Stimulated activated CD8-positive, alpha-beta memory T cell treated with anti-CD3 and anti-CD28 coated beads, Interleukin-15, amount 100 ng/mL, for 24 hours (primary cell): ENCODE measurements around the gene EME1.
"Not testable (repeated sequence)": the region's sequence is repeated elsewhere in the genome, so short reads cannot be mapped to it uniquely, and the experiment has no call there.

ENCODE experiments used
- DNase-seq: peaks from one replicate; pipeline ENCODE4 v3.0.0-alpha.2; 2020; ENCODE audit warnings: low read depth

EME1 gene, protein sequence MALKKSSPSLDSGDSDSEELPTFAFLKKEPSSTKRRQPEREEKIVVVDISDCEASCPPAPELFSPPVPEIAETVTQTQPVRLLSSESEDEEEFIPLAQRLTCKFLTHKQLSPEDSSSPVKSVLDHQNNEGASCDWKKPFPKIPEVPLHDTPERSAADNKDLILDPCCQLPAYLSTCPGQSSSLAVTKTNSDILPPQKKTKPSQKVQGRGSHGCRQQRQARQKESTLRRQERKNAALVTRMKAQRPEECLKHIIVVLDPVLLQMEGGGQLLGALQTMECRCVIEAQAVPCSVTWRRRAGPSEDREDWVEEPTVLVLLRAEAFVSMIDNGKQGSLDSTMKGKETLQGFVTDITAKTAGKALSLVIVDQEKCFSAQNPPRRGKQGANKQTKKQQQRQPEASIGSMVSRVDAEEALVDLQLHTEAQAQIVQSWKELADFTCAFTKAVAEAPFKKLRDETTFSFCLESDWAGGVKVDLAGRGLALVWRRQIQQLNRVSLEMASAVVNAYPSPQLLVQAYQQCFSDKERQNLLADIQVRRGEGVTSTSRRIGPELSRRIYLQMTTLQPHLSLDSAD

DNA sequence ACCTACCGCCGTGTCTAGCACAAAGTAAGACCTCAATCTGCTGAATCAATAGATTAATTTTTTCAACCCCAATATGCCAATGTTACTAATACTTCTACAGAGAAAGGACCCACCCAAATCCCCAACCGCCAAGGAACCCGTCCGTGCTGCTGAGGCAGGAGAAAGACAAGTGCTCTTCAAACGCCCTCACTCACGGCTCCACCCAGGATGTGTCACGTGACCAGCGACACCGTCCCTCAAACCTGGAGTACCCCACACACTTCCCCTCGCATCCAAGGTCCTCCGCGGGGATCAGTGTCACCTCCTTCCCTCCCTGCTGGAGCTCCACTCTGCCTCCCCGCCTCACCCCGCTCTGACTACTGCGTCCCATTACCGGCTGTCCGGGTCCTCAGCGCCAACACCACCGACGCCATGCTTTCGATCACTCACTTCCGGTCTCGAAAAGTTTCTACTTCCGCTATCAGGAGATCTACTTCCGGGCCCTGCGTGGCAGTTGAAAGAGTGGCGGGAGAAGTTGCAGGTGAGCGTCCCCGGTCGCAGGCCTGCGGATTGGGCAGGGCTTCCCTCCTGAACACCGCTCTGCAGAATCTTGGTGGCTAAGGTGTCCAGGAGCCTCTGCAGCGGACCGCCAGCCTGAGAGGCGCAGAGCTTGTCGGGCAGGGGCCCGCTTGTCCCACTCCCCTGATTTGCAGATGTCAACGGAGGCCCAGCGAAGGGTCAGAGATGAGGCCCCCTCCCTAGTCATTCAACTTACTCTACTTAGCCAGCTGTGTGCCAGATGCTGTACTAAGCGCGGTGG, at the start of gene EME1, which contains the start of gene MRPL27:
EME1 (plus strand) TSS at position 472 of the 799 bp plus-strand sequence. CDS start 1,980 bp downstream, outside the sequence.
MRPL27 (minus strand) TSS at position 427 of the 799 bp plus-strand sequence; CDS start at position 413, 14 bp downstream.
- DNase-seq, result peak; percentile 57

DNA sequence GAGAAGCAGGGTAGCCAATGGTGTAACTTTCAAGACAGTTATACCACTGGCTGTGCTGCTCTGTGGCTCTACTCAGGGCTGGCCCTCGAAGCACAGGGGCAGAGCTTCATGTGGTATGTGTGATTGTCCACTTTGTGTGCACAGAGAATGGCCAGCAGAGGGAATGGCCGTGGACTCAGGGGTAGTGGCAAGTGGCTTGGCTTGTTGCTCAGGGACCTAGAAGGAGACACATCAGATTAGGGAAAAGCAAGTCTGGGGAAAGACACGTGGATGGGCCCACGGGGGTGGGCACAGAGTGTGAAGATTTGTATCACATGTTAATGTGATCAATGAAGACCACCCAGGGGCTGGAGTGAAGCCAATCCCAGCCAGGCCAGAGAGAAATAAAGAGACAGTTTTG, 47.1 kb upstream of the EME1 start:
- DNase-seq, result no peak

DNA sequence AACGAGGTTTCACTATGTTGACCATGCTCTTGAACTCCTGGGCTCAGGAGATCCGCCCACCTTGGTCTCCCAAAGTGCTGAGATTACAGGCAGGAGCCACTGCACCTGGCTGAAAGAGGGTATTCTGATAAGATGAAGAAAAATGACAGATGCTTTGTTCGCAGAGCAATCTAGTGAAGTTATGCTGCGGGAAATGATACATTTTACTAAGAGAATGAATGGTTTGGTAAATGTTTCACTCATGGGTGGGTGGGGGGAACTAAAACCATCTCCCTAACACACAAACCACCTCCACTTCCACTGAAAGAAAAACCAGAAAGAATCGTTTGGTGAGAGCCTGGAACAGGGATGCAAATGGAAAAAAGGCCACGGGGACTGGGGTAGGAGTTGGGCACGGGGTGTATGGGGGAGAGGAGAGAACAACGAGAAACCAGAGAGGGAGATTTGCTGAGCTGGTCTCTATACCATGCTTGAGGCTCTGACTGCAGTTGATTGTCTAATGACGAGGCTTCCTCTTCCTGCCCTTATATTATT, 46.1 kb upstream of the EME1 start:
- no peak for DNase-seq

GRCh38 chr17:50328363-50329325, 44.4 kb upstream of the EME1 start:
- DNase-seq, result no peak

GRCh38 chr17:50329716-50330115, 43.3 kb upstream of the EME1 start:
- no peak for DNase-seq

DNA sequence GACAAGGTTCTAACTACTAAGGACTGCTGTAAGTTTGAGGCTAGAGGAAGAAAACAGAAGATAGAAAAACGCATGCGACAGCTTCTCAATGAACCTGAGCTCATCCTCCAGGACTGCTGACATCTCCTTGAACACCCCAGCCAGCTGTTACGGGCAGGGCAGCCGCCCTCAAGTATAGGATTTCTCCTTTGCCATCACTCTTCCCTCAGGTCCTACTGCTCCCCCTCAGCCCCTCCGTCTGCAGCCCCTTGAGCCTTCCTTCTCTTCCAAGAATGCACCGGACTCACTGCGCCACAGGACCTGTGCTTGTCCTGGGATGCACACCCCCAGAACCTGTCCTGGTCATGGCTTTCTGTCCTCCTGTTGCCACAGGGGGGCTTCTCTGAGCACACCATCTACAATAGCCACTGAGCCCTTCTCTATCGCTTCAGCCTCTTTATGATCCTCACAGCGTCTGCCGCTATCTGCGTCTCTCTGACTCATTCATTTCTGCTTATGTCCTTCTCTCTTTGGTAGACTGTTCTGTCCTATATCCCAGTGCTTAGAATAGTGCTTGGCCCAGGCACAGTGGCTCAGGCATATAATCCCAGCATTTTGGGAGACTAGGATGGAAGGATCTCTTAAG, 42.8 kb upstream of the EME1 start:
- DNase-seq, result no peak

DNA sequence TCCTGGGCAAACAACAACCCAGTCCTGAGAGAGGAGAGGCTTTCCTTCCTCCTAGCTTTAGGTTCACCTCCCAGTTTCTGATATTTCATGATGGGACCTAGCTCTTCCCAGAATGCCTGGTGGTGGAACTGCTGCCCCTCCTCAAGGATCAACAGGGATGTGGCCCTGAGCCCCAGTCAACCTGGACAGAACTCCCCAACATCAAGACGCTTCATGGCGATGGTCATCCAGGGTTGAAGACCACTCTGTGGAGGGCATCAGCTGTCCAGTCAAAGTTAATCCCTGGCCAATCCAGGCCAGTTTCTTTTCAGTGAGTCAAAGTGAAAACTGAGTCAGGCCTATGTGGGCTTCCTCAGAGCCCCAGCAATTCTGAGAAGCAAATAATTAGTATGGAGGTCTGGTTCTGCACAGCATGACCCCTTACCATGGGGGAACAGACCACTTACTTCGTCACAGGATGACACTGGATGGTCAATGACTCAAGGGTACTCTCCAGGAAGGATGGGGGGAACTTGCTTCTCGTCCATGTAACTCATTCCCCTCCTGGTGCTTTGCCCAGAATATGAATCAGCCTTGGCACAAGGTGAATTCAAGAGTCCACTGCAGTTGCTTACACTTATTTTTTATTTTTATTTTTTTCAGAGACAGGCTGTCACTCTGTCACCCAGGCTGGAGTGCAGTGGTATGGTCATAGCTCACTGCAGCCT, 41.8 kb upstream of the EME1 start:
- DNase-seq, result no peak

DNA sequence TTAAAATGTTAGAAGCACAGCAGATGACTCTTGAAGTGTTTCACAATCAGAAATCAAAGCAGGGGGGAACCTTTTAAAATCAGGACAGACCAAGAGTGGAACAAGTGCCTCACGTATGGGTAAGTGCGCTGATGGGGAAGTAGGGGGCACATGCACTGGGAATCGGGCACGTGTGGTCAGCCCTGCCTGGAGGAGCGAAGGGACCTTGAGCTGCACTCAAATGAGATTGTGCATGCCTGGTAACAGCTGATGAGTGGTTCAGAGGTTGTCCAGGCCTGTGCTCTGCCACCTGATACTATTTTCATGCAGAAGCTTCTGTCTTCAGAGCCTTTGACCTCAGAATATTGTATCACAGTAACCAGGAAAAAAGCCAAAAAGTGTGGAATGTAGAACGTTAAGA, 40.8 kb upstream of the EME1 start:
- no peak for DNase-seq

GRCh38 chr17:50333291-50334057, 39.6 kb upstream of the EME1 start:
- DNase-seq, result not testable (repeated sequence)

GRCh38 chr17:50337956-50338355, 35.1 kb upstream of the EME1 start:
- DNase-seq, result no peak

DNA sequence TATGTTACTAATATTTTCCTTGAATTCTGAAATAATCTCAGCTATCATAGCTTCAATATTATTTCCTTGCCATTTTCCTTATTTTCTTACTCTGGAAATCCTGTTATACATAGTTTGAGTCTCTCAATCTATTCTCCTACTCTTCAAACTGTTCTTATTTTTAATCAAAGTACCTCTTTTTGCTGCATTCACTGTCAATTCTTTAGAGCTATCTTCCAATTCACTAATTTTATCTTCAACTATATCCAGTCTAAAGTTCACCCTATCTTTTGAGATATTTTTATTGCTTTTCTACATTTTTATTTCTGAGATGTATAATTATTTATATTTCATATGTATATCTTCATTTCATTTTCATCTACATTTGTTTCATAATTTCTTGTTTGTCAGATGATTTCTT, 34.4 kb upstream of the EME1 start:
- no peak for DNase-seq

DNA sequence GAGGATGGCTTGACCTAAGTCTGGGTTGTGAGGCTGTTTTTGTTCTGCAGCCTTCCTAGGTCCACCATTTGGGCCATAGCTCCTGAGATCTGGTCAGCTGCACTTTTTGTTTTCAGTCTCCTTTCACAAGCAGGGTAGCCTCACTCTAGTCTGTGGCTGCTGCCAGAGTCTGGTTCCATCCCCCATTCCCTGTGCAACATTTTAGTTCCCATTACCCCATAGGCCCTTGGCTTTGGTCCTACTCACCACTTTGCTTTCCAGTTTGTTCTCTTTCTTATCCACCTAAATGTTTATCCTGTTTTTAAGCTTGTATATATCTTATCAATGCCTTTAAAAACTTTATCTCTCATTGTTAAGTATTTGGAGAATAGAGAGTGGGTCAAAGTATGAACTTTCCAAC, 33.6 kb upstream of the EME1 start:
- DNase-seq, result no peak

GRCh38 chr17:50344731-50345365, 28.2 kb upstream of the EME1 start:
- no peak for DNase-seq

- DNase-seq, result peak; percentile 89
Observed at GRCh38 chr17:50345432-50346312, 27.4 kb upstream of the EME1 start, which contains the start of gene XYLT2. XYLT2 (plus strand) TSS chr17:50346126; CDS start chr17:50346141, 15 bp downstream.

GRCh38 chr17:50346313-50347116, 26.5 kb upstream of the EME1 start:
- DNase-seq, result peak; percentile 26

DNA sequence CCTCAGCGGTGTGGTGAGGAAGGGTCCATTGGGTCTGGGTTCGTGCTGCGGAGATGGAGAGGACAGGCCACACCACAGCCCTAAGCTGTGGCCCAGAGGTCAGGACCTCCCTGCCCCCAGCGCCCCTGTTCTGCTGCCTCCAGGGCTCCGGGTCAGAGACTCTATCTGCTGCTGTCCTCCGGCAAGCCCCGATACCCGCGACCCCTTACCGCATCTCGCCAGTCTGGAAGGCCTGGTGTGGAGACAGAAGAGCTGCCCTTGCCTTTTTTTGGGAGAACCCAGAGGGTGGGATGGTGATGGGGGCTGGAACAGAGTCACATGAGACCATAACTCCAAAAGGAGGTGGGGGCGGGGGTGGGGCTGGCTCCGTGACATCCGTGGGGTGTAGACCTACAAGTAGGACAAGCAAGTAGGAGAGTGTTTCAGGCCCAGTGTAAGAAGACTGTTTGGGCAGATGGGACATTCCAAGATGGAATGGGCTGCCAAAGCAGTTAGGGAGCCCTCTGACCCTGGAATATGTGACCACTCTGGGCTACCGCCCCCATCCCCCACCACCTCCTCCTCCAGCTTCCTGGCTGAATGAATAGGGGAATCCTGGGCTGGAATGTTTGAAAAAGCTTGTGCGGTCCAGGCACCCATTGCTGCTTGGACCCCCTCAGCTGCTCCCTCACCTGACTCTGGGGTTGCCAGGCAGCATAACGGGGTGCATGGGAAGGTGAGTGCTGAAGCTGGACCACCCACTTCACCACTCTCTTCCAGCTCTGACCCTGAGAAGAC, 25.7 kb upstream of the EME1 start:
- no peak for DNase-seq
